Measurements from ENCODE around the gene HLA-DPA1. TPM values are rescaled to one million over a fixed set of nuclear protein-coding genes. Genes with fewer than 3 reads are reported as not detected.
A peak's percentile ranks its signal among the peaks of the same experiment; 100 is the strongest.

The HLA-DPA1 gene
- total RNA-seq, 1 donor from 2014 or later = 82.3 TPM

GRCh38 chr6:33030245-33030644 is 43.2 kb downstream of the HLA-DPA1 start:
- no peak for TF ChIP-seq POLR2AphosphoS5 (IDR thresholded peaks at IDR 0.05; ENCODE audit: insufficient read depth in 1 of 2, low read depth in 1 of 2)
- TF ChIP-seq CTCF (IDR thresholded peaks at IDR 0.05) = no peak
- no peak for TF ChIP-seq POLR2A (IDR thresholded peaks at IDR 0.05)
- intact Hi-C loops (cut with DNase I) = no loop called here
- no peak for DNase-seq (ENCODE audit: extremely low spot score in 2 of 2)
- H3K4me3 ChIP-seq = no peak overlapping the region
- H3K27ac ChIP-seq = peak overlapping the region; percentile 50
- no peaks in the 10 kb centered on the region for H3K27me3 ChIP-seq
- no peaks in the 10 kb centered on the region for H3K9me3 ChIP-seq
- no peaks in the 10 kb centered on the region for H3K36me3 ChIP-seq
- no peaks in the 10 kb centered on the region for H3K4me1 ChIP-seq

GRCh38 chr6:33029328-33030184 is 43.9 kb downstream of the HLA-DPA1 start:
- H3K27ac ChIP-seq = peak overlapping the region; percentile 50
- intact Hi-C loops (cut with DNase I) = no loop called here

GRCh38 chr6:33028220-33028849 is 45.1 kb downstream of the HLA-DPA1 start:
- Histone ChIP-seq H3K36me3 (no peaks in the 10 kb centered on the region), H3K27me3 (no peaks in the 10 kb centered on the region), H3K27ac (peak overlapping the region; percentile 50), H3K4me1 (no peaks in the 10 kb centered on the region), H3K4me3 (no peak overlapping the region), H3K9me3 (no peaks in the 10 kb centered on the region)
- intact Hi-C loops (cut with DNase I) = no loop called here
- DNase-seq (ENCODE audit: extremely low spot score in 2 of 2) = no peak
- no peak for TF ChIP-seq CTCF (IDR thresholded peaks at IDR 0.05)
- TF ChIP-seq POLR2AphosphoS5 (IDR thresholded peaks at IDR 0.05; ENCODE audit: insufficient read depth in 1 of 2, low read depth in 1 of 2) = no peak
- TF ChIP-seq POLR2A (IDR thresholded peaks at IDR 0.05) = no peak

More at GRCh38 chr6:33029328-33030184, 43.9 kb downstream of the HLA-DPA1 start:
- H3K4me3 ChIP-seq = no peak overlapping the region
- DNase-seq (ENCODE audit: extremely low spot score in 2 of 2) = no peak
- no peaks in the 10 kb centered on the region for H3K36me3 ChIP-seq
- no peak for TF ChIP-seq POLR2AphosphoS5 (IDR thresholded peaks at IDR 0.05; ENCODE audit: insufficient read depth in 1 of 2, low read depth in 1 of 2)
- peak in 1 of 2 donors; percentile 13 for TF ChIP-seq POLR2A (IDR thresholded peaks at IDR 0.05)
- TF ChIP-seq CTCF (IDR thresholded peaks at IDR 0.05) = no peak
- no peaks in the 10 kb centered on the region for H3K9me3 ChIP-seq
- H3K27me3 ChIP-seq = no peaks in the 10 kb centered on the region
- no peaks in the 10 kb centered on the region for H3K4me1 ChIP-seq

GRCh38 chr6:33024521-33024920 is 48.9 kb downstream of the HLA-DPA1 start:
- Histone ChIP-seq H3K4me1 (peaks cover 6% of the 10 kb centered on the region), H3K27ac (no peak overlapping the region), H3K4me3 (no peak overlapping the region), H3K27me3 (no peaks in the 10 kb centered on the region), H3K36me3 (no peaks in the 10 kb centered on the region), H3K9me3 (no peaks in the 10 kb centered on the region)
- intact Hi-C loops (cut with DNase I) = no loop called here
- TF ChIP-seq POLR2AphosphoS5 (IDR thresholded peaks at IDR 0.05; ENCODE audit: insufficient read depth in 1 of 2, low read depth in 1 of 2) = no peak
- no peak for DNase-seq (ENCODE audit: extremely low spot score in 2 of 2)

GRCh38 chr6:33023536-33023935 is 49.9 kb downstream of the HLA-DPA1 start:
- Histone ChIP-seq H3K27ac (no peak overlapping the region), H3K4me3 (no peak overlapping the region), H3K4me1 (peaks cover 14% of the 10 kb centered on the region), H3K27me3 (no peaks in the 10 kb centered on the region), H3K36me3 (no peaks in the 10 kb centered on the region), H3K9me3 (no peaks in the 10 kb centered on the region)
- DNase-seq (ENCODE audit: extremely low spot score in 2 of 2) = no peak
- intact Hi-C loops (cut with DNase I) = no loop called here
- TF ChIP-seq POLR2A (IDR thresholded peaks at IDR 0.05) (no peak), CTCF (IDR thresholded peaks at IDR 0.05) (no peak), POLR2AphosphoS5 (IDR thresholded peaks at IDR 0.05; ENCODE audit: insufficient read depth in 1 of 2, low read depth in 1 of 2) (no peak)
